Hepatocyte (in vitro differentiated cells): ENCODE results near the gene GCH1. TPM values are rescaled to one million over a fixed set of nuclear protein-coding genes. Genes with fewer than 3 reads are reported as not detected.

Experiments
- DNase-seq: peaks from one replicate; pipeline ENCODE4 v3.0.0-alpha.2; 2016; ENCODE audit warnings: low spot score
- H2AFZ ChIP-seq: fragments of 200-600 bp; sonication (generic); 2 replicates; pipeline ENCODE4 v1.6.0; 2016; ENCODE audit warnings: antibody characterized with exemption, mild to moderate bottlenecking
- H3K27ac ChIP-seq: fragments of 200-600 bp; sonication (generic); 2 replicates; pipeline ENCODE4 v1.5.1; 2016; ENCODE audit warnings: mild to moderate bottlenecking
- H3K27me3 ChIP-seq: fragments of 200-600 bp; sonication (generic); 2 replicates; pipeline ENCODE4 v1.6.1; 2016
- H3K36me3 ChIP-seq: fragments of 200-600 bp; sonication (generic); replicated peaks from 2 replicates; pipeline ENCODE4 v1.5.1; 2016; ENCODE audit warnings: low read depth; ENCODE audit not compliant: insufficient read depth
- H3K4me1 ChIP-seq: fragments of 200-600 bp; sonication (generic); 2 replicates; pipeline ENCODE4 v1.5.1; 2016; ENCODE audit warnings: mild to moderate bottlenecking, moderate library complexity; ENCODE audit not compliant: insufficient read depth
- H3K4me2 ChIP-seq: fragments of 200-600 bp; sonication (generic); 2 replicates; pipeline ENCODE4 v1.6.0; 2016
- H3K4me3 ChIP-seq: fragments of 200-600 bp; sonication (generic); 2 replicates; pipeline ENCODE4 v1.5.1; 2016; ENCODE audit warnings: mild to moderate bottlenecking
- H3K79me2 ChIP-seq: fragments of 200-600 bp; sonication (generic); 2 replicates; pipeline ENCODE4 v1.6.0; 2017; ENCODE audit warnings: mild to moderate bottlenecking
- H3K9me2 ChIP-seq: fragments of 200-600 bp; sonication (generic); replicated peaks from 2 replicates; pipeline ENCODE4 v1.6.0; 2017; ENCODE audit warnings: mild to moderate bottlenecking; ENCODE audit not compliant: insufficient read depth
- H3K9me3 ChIP-seq: fragments of 200-600 bp; sonication (generic); 2 replicates; pipeline ENCODE4 v1.5.1; 2016; ENCODE audit warnings: low read depth, mild to moderate bottlenecking
- H4K20me1 ChIP-seq: fragments of 200-600 bp; sonication (generic); 2 replicates; pipeline ENCODE4 v1.6.0; 2016; ENCODE audit warnings: mild to moderate bottlenecking; ENCODE audit not compliant: insufficient read depth, poor library complexity, severe bottlenecking
- CTCF ChIP-seq: fragments of 200-600 bp; sonication (generic); IDR thresholded peaks from 2 replicates; pipeline ENCODE4 v1.5.1; 2016; ENCODE audit warnings: antibody characterized with exemption, mild to moderate bottlenecking; ENCODE audit not compliant: poor library complexity
- EZH2 ChIP-seq: fragments of 200-600 bp; sonication (generic); IDR thresholded peaks from 2 replicates; pipeline ENCODE4 v1.6.1; 2016; ENCODE audit warnings: antibody characterized with exemption, mild to moderate bottlenecking, borderline replicate concordance
- EZH2phosphoT487 ChIP-seq: fragments of 200-600 bp; sonication (generic); IDR thresholded peaks from one replicate; pipeline ENCODE4 v1.6.1; 2018; ENCODE audit warnings: antibody characterized with exemption, mild to moderate bottlenecking, low read depth, moderate library complexity; ENCODE audit not compliant: unreplicated experiment, severe bottlenecking
- WGBS: methylation state at CpG from one replicate; pipeline ENCODE4 v1.1.6; 2016; ENCODE audit warnings: low lambda C conversion rate; ENCODE audit errors: missing lambda C conversion rate; 5-methylcytosine and 5-hydroxymethylcytosine counted together
- polyA plus RNA-seq: library from polyadenylated mRNA; unstranded; fragments of >200 nt; fragmentation: Nextera tagmentation; extraction: Ambion mirVana; gene quantifications from 2 replicates; pipeline ENCODE4 v1.2.1, GENCODE V29; 2016
- total RNA-seq: library from RNA; depleted of rRNA; stranded (reverse); fragments of >200 nt; gene quantifications from 2 replicates; pipeline ENCODE4 v1.2.3, GENCODE V29; 2014

Gene GCH1
- total and polyA plus RNA-seq, 2 experiments from 2014 or later: 19.3 to 29.9 TPM

DNA sequence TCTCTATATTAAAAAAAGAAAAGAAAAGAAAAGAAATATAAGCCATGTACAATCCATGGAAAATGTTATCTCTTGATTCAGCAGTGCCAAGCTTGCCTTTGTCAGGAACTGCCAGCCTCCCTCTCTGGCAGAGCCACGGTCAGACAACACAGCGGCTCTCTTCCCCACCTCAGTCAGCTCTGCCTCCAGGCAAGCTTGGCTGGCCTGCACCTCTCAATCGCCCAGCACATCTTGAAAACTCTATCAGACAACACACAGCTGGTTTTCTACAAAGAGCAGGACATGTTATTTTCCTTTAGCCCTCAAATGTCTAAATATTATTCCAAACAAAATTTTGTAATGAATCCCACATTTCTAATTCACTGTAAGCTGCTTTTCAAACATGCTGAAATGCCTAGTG lies 20.0 kb upstream of the GCH1 start:
- no peak overlapping the region for H2AFZ ChIP-seq
- no peaks in the 10 kb centered on the region for H3K9me3 ChIP-seq
- H3K4me3 ChIP-seq: no peak overlapping the region
- WGBS: 52% methylated on average over 3 of the region's 3 CpGs
- peak; percentile 13 for DNase-seq
- no peaks in the 10 kb centered on the region for H3K36me3 ChIP-seq
- H3K27me3 ChIP-seq: no peaks in the 10 kb centered on the region
- H3K79me2 ChIP-seq: no peaks in the 10 kb centered on the region
- no peaks in the 10 kb centered on the region for H3K4me1 ChIP-seq
- TF ChIP-seq EZH2: no peak
- no peak for TF ChIP-seq CTCF
- no peak for TF ChIP-seq EZH2phosphoT487
- no peak overlapping the region for H3K4me2 ChIP-seq
- no peak overlapping the region for H3K27ac ChIP-seq
- no peaks in the 10 kb centered on the region for H3K9me2 ChIP-seq
- no peaks in the 10 kb centered on the region for H4K20me1 ChIP-seq

DNA sequence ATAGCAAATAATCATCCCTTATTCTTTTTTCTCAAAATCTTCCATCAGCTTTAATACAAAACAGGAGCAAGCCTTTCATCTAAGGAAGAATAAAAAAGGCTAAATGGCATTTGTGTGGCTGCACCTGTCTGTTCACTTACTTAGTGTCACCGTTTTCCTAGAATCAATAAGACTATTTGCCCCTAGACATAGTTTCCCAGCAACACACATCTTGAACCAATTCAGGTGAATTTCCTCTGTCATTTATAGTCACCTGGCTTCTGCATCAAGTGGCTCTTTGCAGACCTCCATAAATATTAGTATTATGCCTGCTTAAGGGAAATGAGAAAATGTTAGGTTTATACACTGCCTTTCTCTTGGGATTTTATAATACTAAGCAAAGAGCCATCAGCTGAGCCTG lies 17.4 kb upstream of the GCH1 start:
- H3K4me2 ChIP-seq: no peak overlapping the region
- H2AFZ ChIP-seq: no peak overlapping the region
- H3K4me1 ChIP-seq: no peaks in the 10 kb centered on the region
- no peaks in the 10 kb centered on the region for H4K20me1 ChIP-seq
- H3K27ac ChIP-seq: no peak overlapping the region
- no peak overlapping the region for H3K4me3 ChIP-seq
- WGBS: 40% methylated on average over 1 of the region's 1 CpG
- H3K36me3 ChIP-seq: no peaks in the 10 kb centered on the region
- H3K27me3 ChIP-seq: no peaks in the 10 kb centered on the region
- no peak for TF ChIP-seq CTCF
- DNase-seq: no peak
- H3K9me3 ChIP-seq: no peaks in the 10 kb centered on the region
- H3K79me2 ChIP-seq: no peaks in the 10 kb centered on the region
- no peaks in the 10 kb centered on the region for H3K9me2 ChIP-seq

DNA sequence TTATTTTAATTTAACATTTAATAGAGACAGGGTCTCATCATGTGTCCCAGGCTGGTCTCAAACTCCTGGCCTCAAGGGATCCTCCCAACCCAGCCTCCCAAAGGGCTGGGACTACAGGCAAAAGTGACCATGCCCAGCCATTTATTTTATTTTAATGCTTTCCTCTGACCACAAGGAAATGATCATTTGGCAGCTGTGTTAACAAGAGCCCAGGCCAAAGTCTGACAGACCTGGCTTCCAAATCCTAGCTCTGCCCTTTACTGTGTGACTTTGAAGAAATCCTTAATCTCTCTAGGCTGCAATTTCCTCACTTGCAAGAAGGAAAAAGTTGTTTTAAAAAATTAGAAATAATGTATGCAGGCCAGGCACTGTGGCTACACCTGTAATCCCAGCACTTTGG lies 16.7 kb upstream of the GCH1 start:
- H3K27me3 ChIP-seq: no peaks in the 10 kb centered on the region
- H3K36me3 ChIP-seq: no peaks in the 10 kb centered on the region
- TF ChIP-seq EZH2: no peak
- TF ChIP-seq EZH2phosphoT487: no peak
- no peak for TF ChIP-seq CTCF
- no peaks in the 10 kb centered on the region for H3K9me3 ChIP-seq
- no peak for DNase-seq
- no peak overlapping the region for H3K4me3 ChIP-seq
- H3K4me2 ChIP-seq: no peak overlapping the region
- no peaks in the 10 kb centered on the region for H3K79me2 ChIP-seq
- no peak overlapping the region for H2AFZ ChIP-seq
- no peaks in the 10 kb centered on the region for H3K9me2 ChIP-seq
- H3K4me1 ChIP-seq: no peaks in the 10 kb centered on the region
- no peaks in the 10 kb centered on the region for H4K20me1 ChIP-seq
- H3K27ac ChIP-seq: no peak overlapping the region

DNA sequence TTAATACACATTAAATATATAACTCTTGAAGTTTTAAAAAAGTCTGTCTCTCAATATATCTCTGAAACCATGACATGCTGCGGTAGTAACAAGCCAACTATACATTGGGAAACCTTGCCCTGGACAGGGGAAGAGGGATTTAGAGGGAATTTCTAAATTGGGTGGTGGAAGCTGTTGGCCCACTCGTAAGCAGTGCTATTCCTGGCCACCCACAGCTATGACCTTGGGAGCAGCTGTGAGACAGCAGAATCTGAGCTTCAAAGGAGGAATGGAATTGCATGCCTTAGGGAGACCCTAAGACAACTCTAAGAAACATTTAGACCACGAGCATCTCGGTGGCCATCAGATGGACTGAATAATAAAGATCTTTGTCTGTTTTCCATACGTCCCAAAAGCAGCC lies 15.8 kb upstream of the GCH1 start:
- Histone ChIP-seq H3K9me3 (no peaks in the 10 kb centered on the region), H3K4me3 (no peak overlapping the region), H3K27ac (no peak overlapping the region), H3K79me2 (no peaks in the 10 kb centered on the region), H3K27me3 (no peaks in the 10 kb centered on the region), H4K20me1 (no peaks in the 10 kb centered on the region), H3K9me2 (no peaks in the 10 kb centered on the region), H2AFZ (no peak overlapping the region), H3K4me1 (no peaks in the 10 kb centered on the region), H3K36me3 (no peaks in the 10 kb centered on the region), H3K4me2 (no peak overlapping the region)
- TF ChIP-seq EZH2phosphoT487 (no peak), CTCF (no peak)
- DNase-seq: no peak
- 72% methylated on average over 5 of the region's 5 CpGs for WGBS
